ENCODE data around the gene SLC8A2. TPM values are rescaled to one million over a fixed set of nuclear protein-coding genes. Genes with fewer than 3 reads are reported as not detected.

Gene SLC8A2
- total and polyA plus RNA-seq, 2 of the 4 experiments (the other 2 are of a cell fraction): 0.05 TPM; not detected in 1

DNA sequence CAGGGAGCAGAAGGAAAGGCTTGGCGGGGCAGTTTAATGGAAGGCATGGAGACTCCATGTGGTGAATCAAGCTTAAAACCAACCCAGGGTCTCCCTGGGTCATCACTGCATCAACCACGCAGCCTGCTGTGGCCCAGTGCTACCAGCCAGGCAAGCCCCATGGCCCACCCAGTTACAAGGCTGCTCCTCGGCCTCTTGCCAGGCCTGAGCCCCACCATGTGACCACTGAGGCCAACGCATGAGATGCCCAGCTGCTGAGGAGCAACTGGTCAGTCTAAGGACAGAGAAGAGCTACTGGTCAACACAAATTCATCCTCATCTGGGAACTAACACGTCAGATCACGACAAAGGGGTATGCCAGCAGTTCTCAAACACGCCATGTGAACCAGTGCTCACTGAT is 27.7 kb upstream of the SLC8A2 start:
- DNase-seq: no peak
- no peak overlapping the region for H3K18ac ChIP-seq (ENCODE audit: low read depth, low read length)
- H4K5ac ChIP-seq (ENCODE audit: low read depth, low read length): no peak overlapping the region
- intact Hi-C loops (cut with micrococcal nuclease) (no loop called here), dilution Hi-C loops (cut with HindIII; ENCODE audit: low sequenced_read_pairs, unreplicated experiment) (no loop called here), in situ Hi-C loops (cut with MboI; ENCODE audit: low sequenced_read_pairs) (no loop called here)
- H2AK5ac ChIP-seq (ENCODE audit: low read depth, low read length): no peak overlapping the region
- no peak overlapping the region for H3K9ac ChIP-seq (ENCODE audit: low read depth, low read length)
- H3K27ac ChIP-seq (ENCODE audit: insufficient read depth, low read length): no peak overlapping the region
- H4K8ac ChIP-seq (ENCODE audit: low read depth in 2 of 2, low read length in 2 of 2): no peak overlapping the region
- BruUV-seq (replicated peaks): no TSS peak
- WGBS, 2 experiments (ENCODE audit: extremely low coverage in 2 of 2, insufficient read length in 1 of 2): 93% methylated on average over 2 of the region's 7 CpGs; no CpG with 5 or more reads in 1 of the 2 experiments
- no peak overlapping the region for H3K4me3 ChIP-seq (ENCODE audit: insufficient read depth, low read depth, low read length)
- no peak for ATAC-seq (ENCODE audit: low read depth)
- H2BK15ac ChIP-seq (ENCODE audit: low read depth, low read length): no peak overlapping the region
- H2AK9ac ChIP-seq (replicated peaks; ENCODE audit: low read depth, low read length, poor library complexity): no peak overlapping the region
- no peak overlapping the region for H2BK120ac ChIP-seq (ENCODE audit: low read depth, low read length)
- no peak overlapping the region for H2BK20ac ChIP-seq (ENCODE audit: low read depth, low read length)
- peaks cover 27% of the 10 kb centered on the region for H4K20me1 ChIP-seq (ENCODE audit: insufficient read depth, low read length)
- no peak overlapping the region for H3K4me2 ChIP-seq (ENCODE audit: low read depth, low read length)
- no peak overlapping the region for H3K56ac ChIP-seq (ENCODE audit: extremely low read depth, insufficient read depth, low read length)
- H3K9me1 ChIP-seq (ENCODE audit: insufficient read depth, low read length): 0 out of 2 replicates have a peak, but pooled peaks cover 3% of the 10 kb centered on the region
- no peak overlapping the region for H3K4ac ChIP-seq (ENCODE audit: low read depth, low read length)
- no peak overlapping the region for H2BK5ac ChIP-seq (ENCODE audit: low read depth, low read length, poor library complexity, severe bottlenecking)
- H3K4me1 ChIP-seq (ENCODE audit: control insufficient read depth, insufficient read depth, low read length): no peaks in the 10 kb centered on the region
- H3K79me1 ChIP-seq (ENCODE audit: low read depth in 1 of 2, low read length in 2 of 2): peaks cover 7 to 47% of the 10 kb centered on the region in 2 experiments
- H3K14ac ChIP-seq (replicated peaks; ENCODE audit: low read depth, low read length): no peak overlapping the region
- TF ChIP-seq RAD21 (IDR thresholded peaks at IDR 0.05; ENCODE audit: low read length) (no peak), MAFK (IDR thresholded peaks at IDR 0.05; ENCODE audit: low read depth, low read length) (no peak), MAZ (IDR thresholded peaks at IDR 0.05; ENCODE audit: borderline replicate concordance, low read depth, low read length) (no peak), CHD1 (IDR thresholded peaks at IDR 0.05; ENCODE audit: low read depth, low read length) (no peak), SMC3 (IDR thresholded peaks at IDR 0.05; ENCODE audit: low read depth, low read length) (no peak), RFX5 (IDR thresholded peaks at IDR 0.05; ENCODE audit: low read depth, low read length) (no peak), POLR2A (IDR thresholded peaks at IDR 0.05; ENCODE audit: low read depth, low read length) (no peak), NFE2L2 (IDR thresholded peaks at IDR 0.05; ENCODE audit: low read depth, low read length) (no peak), BHLHE40 (IDR thresholded peaks at IDR 0.05; ENCODE audit: low read depth, low read length) (no peak), MXI1 (IDR thresholded peaks at IDR 0.05; ENCODE audit: borderline replicate concordance, low read depth, low read length) (no peak), RCOR1 (IDR thresholded peaks at IDR 0.05; ENCODE audit: insufficient replicate concordance, low read length) (no peak), FOS (IDR thresholded peaks at IDR 0.05; ENCODE audit: low read depth, low read length) (no peak), CEBPB (IDR thresholded peaks at IDR 0.05; ENCODE audit: low read depth, low read length) (no peak)
- TF ChIP-seq, protein P1, sequence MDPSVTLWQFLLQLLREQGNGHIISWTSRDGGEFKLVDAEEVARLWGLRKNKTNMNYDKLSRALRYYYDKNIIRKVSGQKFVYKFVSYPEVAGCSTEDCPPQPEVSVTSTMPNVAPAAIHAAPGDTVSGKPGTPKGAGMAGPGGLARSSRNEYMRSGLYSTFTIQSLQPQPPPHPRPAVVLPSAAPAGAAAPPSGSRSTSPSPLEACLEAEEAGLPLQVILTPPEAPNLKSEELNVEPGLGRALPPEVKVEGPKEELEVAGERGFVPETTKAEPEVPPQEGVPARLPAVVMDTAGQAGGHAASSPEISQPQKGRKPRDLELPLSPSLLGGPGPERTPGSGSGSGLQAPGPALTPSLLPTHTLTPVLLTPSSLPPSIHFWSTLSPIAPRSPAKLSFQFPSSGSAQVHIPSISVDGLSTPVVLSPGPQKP (IDR thresholded peaks at IDR 0.05; ENCODE audit: borderline replicate concordance, low read depth, low read length): no peak
- TF ChIP-seq, protein P2, sequence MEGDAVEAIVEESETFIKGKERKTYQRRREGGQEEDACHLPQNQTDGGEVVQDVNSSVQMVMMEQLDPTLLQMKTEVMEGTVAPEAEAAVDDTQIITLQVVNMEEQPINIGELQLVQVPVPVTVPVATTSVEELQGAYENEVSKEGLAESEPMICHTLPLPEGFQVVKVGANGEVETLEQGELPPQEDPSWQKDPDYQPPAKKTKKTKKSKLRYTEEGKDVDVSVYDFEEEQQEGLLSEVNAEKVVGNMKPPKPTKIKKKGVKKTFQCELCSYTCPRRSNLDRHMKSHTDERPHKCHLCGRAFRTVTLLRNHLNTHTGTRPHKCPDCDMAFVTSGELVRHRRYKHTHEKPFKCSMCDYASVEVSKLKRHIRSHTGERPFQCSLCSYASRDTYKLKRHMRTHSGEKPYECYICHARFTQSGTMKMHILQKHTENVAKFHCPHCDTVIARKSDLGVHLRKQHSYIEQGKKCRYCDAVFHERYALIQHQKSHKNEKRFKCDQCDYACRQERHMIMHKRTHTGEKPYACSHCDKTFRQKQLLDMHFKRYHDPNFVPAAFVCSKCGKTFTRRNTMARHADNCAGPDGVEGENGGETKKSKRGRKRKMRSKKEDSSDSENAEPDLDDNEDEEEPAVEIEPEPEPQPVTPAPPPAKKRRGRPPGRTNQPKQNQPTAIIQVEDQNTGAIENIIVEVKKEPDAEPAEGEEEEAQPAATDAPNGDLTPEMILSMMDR (conservative IDR thresholded peaks at IDR 0.05; ENCODE audit: low read depth, low read length): no peak
- TF ChIP-seq, protein P3, sequence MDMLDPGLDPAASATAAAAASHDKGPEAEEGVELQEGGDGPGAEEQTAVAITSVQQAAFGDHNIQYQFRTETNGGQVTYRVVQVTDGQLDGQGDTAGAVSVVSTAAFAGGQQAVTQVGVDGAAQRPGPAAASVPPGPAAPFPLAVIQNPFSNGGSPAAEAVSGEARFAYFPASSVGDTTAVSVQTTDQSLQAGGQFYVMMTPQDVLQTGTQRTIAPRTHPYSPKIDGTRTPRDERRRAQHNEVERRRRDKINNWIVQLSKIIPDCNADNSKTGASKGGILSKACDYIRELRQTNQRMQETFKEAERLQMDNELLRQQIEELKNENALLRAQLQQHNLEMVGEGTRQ (IDR thresholded peaks at IDR 0.05; ENCODE audit: low read depth, low read length): no peak
- H3K23ac ChIP-seq (ENCODE audit: low read depth, low read length): no peak overlapping the region
- CTCF ChIA-PET: no interaction called here
- POLR2A ChIA-PET (ENCODE audit: unreplicated experiment): no interaction called here
- H3K36me3 ChIP-seq (ENCODE audit: control insufficient read depth, insufficient read depth, low read length): peaks cover 55% of the 10 kb centered on the region
- no peak overlapping the region for H4K91ac ChIP-seq (ENCODE audit: insufficient read depth, low read depth, low read length)
- H3K27me3 ChIP-seq (ENCODE audit: control insufficient read depth, insufficient read depth, low read length): no peaks in the 10 kb centered on the region
- no peaks in the 10 kb centered on the region for H3K9me3 ChIP-seq (ENCODE audit: control insufficient read depth, insufficient read depth, low read length)
- H2AFZ ChIP-seq (replicated peaks; ENCODE audit: low read length, poor library complexity): no peak overlapping the region

Data from IMR-90 (cell line).